Aorta (tissue), 5 donors: ENCODE data around the gene TRIOBP. TPM values are rescaled to one million over a fixed set of nuclear protein-coding genes. Genes with fewer than 3 reads are reported as not detected.

ENCODE experiments used
- ATAC-seq: fragments of 200-7000 bp; cut with Tn5 transposase; one replicate; pipeline ENCODE4 v1.9.1; 2022; ENCODE audit warnings: moderate library complexity; ENCODE audit not compliant: low FRiP score
- DNase-seq, 2 donors: peaks; one replicate each; pipeline ENCODE4 v3.0.0-alpha.2; 2020
- H3K27ac ChIP-seq, 2 donors: one replicate each; pipeline ENCODE4 v1.5.1; 2013; ENCODE audit warnings: low read length in 2 of 2, mild to moderate bottlenecking in 2 of 2, moderate library complexity in 2 of 2, control low read depth in 1 of 2, inconsistent platforms in 1 of 2, low read depth in 1 of 2
- H3K27me3 ChIP-seq, 2 donors: one replicate each; pipeline ENCODE4 v1.6.1; 2013; ENCODE audit warnings: control low read depth in 1 of 2, low read length in 1 of 2, mild to moderate bottlenecking in 1 of 2, moderate library complexity in 1 of 2; ENCODE audit not compliant: insufficient read depth in 2 of 2, control insufficient read depth in 1 of 2
- H3K36me3 ChIP-seq, 2 donors: one replicate each; pipeline ENCODE4 v1.6.1; 2013; ENCODE audit warnings: control low read depth in 1 of 2, low read length in 1 of 2, mild to moderate bottlenecking in 1 of 2; ENCODE audit not compliant: insufficient read depth in 2 of 2, control insufficient read depth in 1 of 2
- H3K4me1 ChIP-seq, 2 donors: one replicate each; pipeline ENCODE4 v1.6.1; 2013; ENCODE audit warnings: low read length in 2 of 2, control low read depth in 1 of 2, mild to moderate bottlenecking in 1 of 2, moderate library complexity in 1 of 2; ENCODE audit not compliant: insufficient read depth in 2 of 2, control insufficient read depth in 1 of 2
- H3K4me3 ChIP-seq, 2 donors: one replicate each; pipeline ENCODE4 v1.5.1; 2013; ENCODE audit warnings: low read length in 2 of 2, control low read depth in 1 of 2, mild to moderate bottlenecking in 1 of 2
- H3K9me3 ChIP-seq: one replicate; pipeline ENCODE4 v1.6.1; 2013; ENCODE audit warnings: mild to moderate bottlenecking, low read length; ENCODE audit not compliant: control insufficient read depth
- WGBS, 2 donors: extraction: QIAGEN DNeasy Blood & Tissue Kit; methylation state at CpG; one replicate each; pipeline ENCODE4 v1.1.7; 2013; 5-methylcytosine and 5-hydroxymethylcytosine counted together
- intact Hi-C, 2 donors: fragments of 100-400 bp; cut with DNase I; formaldehyde crosslinking; loops; one replicate each; pipeline versions ENCODE4 v1.14.2 to v1.15.0; 2022
- polyA plus RNA-seq, 2 donors: library from polyadenylated mRNA; stranded (reverse); fragments of 200-250 nt; gene quantifications; one replicate each; pipeline ENCODE4 v1.2.3, GENCODE V29; 2013
- total RNA-seq, 2 donors: library from RNA; stranded (reverse); fragmentation: NEBNext Ultra II Directional; extraction: Animal tissue kit (Norgen Biotek cat#: 25700); gene quantifications; one replicate each; pipeline ENCODE4 v1.2.1, GENCODE V29; 2021
- donor health status: healthy with polysubstance abuse.
- donor health status: Bipolar disorder and iron deficiency.
- donor health status: DM: no; HTN: no; CAD: no.
- donor health status: DM: no; HTN: no; CAD: no.
- donor health status: DM: yes; HTN: yes; CAD: no.

The TRIOBP gene
- total and polyA plus RNA-seq, 4 donors = 26.9 to 113 (median 72.5) TPM

GRCh38 chr22:37822079-37822833 is 125.4 kb downstream of the TRIOBP start:
- no peaks in the 10 kb centered on the region for H3K4me1 ChIP-seq
- H3K4me3 ChIP-seq = no peak overlapping the region
- H3K27me3 ChIP-seq = no peaks in the 10 kb centered on the region
- no peak overlapping the region for H3K27ac ChIP-seq
- H3K9me3 ChIP-seq = no peaks in the 10 kb centered on the region
- H3K36me3 ChIP-seq = no peaks in the 10 kb centered on the region
- ATAC-seq (no peak), DNase-seq (no peak)
- intact Hi-C loops = loop anchor here in 1 of 2 donors (10.0 kb wide), 1 partner anchor 113 kb away; no protein-coding TSS in a partner anchor
- WGBS, 2 donors = 51 to 58% methylated on average over 8 of the region's 8 CpGs

DNA sequence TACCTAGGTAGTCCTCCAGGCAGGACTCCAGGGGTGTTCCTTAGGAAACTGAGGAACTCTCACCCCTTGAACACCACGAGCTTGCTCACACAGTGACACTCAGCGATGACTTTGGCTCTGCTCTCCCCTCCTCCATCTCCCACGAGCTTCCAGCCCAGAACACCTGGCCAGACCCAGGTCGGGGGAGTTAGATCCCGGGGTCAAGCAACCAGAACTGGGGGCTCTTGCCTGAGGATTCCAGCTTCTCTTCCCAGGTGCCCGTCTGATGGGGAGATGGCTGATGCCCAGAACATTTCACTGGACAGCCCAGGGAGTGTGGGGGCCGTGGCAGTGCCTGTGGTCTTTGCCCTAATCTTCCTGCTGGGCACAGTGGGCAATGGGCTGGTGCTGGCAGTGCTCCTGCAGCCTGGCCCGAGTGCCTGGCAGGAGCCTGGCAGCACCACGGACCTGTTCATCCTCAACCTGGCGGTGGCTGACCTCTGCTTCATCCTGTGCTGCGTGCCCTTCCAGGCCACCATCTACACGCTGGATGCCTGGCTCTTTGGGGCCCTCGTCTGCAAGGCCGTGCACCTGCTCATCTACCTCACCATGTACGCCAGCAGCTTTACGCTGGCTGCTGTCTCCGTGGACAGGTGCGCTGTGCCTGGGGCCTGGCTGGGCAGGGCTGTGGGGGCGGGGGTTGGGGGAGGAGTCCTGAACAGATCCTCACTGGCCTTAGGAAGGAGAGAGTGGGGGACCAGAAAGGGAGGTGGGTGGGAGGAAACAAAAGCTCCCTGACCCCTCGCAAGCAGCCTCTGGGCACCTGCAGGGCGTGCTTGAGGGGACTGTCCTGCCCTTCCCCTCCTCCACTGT is 126.5 kb downstream of the TRIOBP start, which contains the start of gene GALR3:
Gene GALR3, plus strand, starts transcription at position 249 of the 852 bp plus-strand sequence. Its CDS starts 25 bp downstream, at position 274.
- no peaks in the 10 kb centered on the region for H3K36me3 ChIP-seq
- intact Hi-C loops = loop anchor here in 1 of 2 donors (10.0 kb wide), 1 partner anchor 111 kb away; no protein-coding TSS in a partner anchor
- no peaks in the 10 kb centered on the region for H3K4me1 ChIP-seq
- 63 to 65% methylated on average over 21 of the region's 21 CpGs for WGBS, 2 donors
- no peaks in the 10 kb centered on the region for H3K9me3 ChIP-seq
- no peak within 1 kb of the TSS for H3K4me3 ChIP-seq
- H3K27me3 ChIP-seq = no peaks in the 10 kb centered on the region
- no peak for ATAC-seq
- no peak for DNase-seq
- H3K27ac ChIP-seq = no peak within 1 kb of the TSS

DNA sequence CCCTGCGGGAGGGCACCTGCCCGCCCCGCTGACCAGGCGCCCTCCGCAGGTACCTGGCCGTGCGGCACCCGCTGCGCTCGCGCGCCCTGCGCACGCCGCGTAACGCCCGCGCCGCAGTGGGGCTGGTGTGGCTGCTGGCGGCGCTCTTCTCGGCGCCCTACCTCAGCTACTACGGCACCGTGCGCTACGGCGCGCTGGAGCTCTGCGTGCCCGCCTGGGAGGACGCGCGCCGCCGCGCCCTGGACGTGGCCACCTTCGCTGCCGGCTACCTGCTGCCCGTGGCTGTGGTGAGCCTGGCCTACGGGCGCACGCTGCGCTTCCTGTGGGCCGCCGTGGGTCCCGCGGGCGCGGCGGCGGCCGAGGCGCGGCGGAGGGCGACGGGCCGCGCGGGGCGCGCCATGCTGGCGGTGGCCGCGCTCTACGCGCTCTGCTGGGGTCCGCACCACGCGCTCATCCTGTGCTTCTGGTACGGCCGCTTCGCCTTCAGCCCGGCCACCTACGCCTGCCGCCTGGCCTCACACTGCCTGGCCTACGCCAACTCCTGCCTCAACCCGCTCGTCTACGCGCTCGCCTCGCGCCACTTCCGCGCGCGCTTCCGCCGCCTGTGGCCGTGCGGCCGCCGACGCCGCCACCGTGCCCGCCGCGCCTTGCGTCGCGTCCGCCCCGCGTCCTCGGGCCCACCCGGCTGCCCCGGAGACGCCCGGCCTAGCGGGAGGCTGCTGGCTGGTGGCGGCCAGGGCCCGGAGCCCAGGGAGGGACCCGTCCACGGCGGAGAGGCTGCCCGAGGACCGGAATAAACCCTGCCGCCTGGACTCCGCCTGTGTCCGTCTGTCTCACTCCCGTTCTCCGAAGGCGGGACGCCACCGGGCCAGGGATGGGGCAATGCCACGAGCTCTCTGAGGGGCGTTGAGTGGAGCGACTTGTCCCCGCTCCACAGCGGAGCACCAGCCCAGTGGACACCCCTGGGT is 128.1 kb downstream of the TRIOBP start:
- DNase-seq (no peak), ATAC-seq (no peak)
- H3K4me1 ChIP-seq = no peaks in the 10 kb centered on the region
- WGBS, 2 donors = 7 to 8% methylated on average over 98 to 135 of the region's 135 CpGs
- H3K36me3 ChIP-seq = no peaks in the 10 kb centered on the region
- no peaks in the 10 kb centered on the region for H3K9me3 ChIP-seq
- intact Hi-C loops = loop anchor here in 1 of 2 donors (10.0 kb wide), 1 partner anchor 110 kb away; no protein-coding TSS in a partner anchor
- H3K4me3 ChIP-seq = peak overlapping the region; percentile 11 to 24
- no peaks in the 10 kb centered on the region for H3K27me3 ChIP-seq
- no peak overlapping the region for H3K27ac ChIP-seq

Other genes with a start within 250 kb of the TRIOBP start
- gene MFNG, start 210.7 kb upstream of the TRIOBP start, total RNA-seq = 10 to 100 TPM; 22.8 to 35.4 TPM
- 10 to 100 TPM in 1 of 2 donors, 1 to 10 TPM in 1; 6.7 to 12.0 TPM for gene MFNG, start 210.7 kb upstream of the TRIOBP start, polyA plus RNA-seq
- 10 to 100 TPM; 10.1 to 24.9 TPM for gene CARD10, start 177.6 kb upstream of the TRIOBP start, total RNA-seq
- gene CARD10, start 177.6 kb upstream of the TRIOBP start, polyA plus RNA-seq = 1 to 10 TPM; 2.2 to 8.8 TPM
- 10 to 100 TPM; 69.1 to 76.3 TPM for gene CDC42EP1, start 136.6 kb upstream of the TRIOBP start, total RNA-seq
- 10 to 100 TPM; 26.0 to 44.6 TPM for gene CDC42EP1, start 136.6 kb upstream of the TRIOBP start, polyA plus RNA-seq
- 1 to 10 TPM in 1 of 2 donors, not detected in 1; 2.1 TPM for gene LGALS2, start 117.0 kb upstream of the TRIOBP start, total RNA-seq
- gene LGALS2, start 117.0 kb upstream of the TRIOBP start, polyA plus RNA-seq = 10 to 100 TPM in 1 of 2 donors, not detected in 1; 22.8 TPM
- 10 to 100 TPM; 35.7 to 62.7 TPM for gene GGA1, start 88.2 kb upstream of the TRIOBP start, total RNA-seq
- gene GGA1, start 88.2 kb upstream of the TRIOBP start, polyA plus RNA-seq = 10 to 100 TPM; 14.4 to 68.7 TPM
- 10 to 100 TPM in 1 of 2 donors, 1 to 10 TPM in 1; 7.2 to 18.2 TPM for gene SH3BP1, start 57.4 kb upstream of the TRIOBP start, total RNA-seq
- 10 to 100 TPM in 1 of 2 donors, 1 to 10 TPM in 1; 3.5 to 14.8 TPM for gene SH3BP1, start 57.4 kb upstream of the TRIOBP start, polyA plus RNA-seq
- 1 to 10 TPM; 4.0 to 5.5 TPM for gene PDXP, start 38.3 kb upstream of the TRIOBP start, total RNA-seq
- gene PDXP, start 38.3 kb upstream of the TRIOBP start, polyA plus RNA-seq = 10 to 100 TPM in 1 of 2 donors, 1 to 10 TPM in 1; 4.7 to 16.2 TPM
- 1,000 to 10,000 TPM; 1,050 to 1,178 TPM for gene LGALS1, start 21.4 kb upstream of the TRIOBP start, total RNA-seq
- 1,000 to 10,000 TPM; 1,845 to 3,139 TPM for gene LGALS1, start 21.4 kb upstream of the TRIOBP start, polyA plus RNA-seq
- gene NOL12, start 10.7 kb upstream of the TRIOBP start, total RNA-seq = 10 to 100 TPM; 11.1 to 15.4 TPM
- gene NOL12, start 10.7 kb upstream of the TRIOBP start, polyA plus RNA-seq = 10 to 100 TPM; 13.0 to 19.0 TPM
- gene GCAT, start 110.9 kb downstream of the TRIOBP start, total RNA-seq = 1 to 10 TPM; 4.4 to 5.8 TPM
- gene GCAT, start 110.9 kb downstream of the TRIOBP start, polyA plus RNA-seq = 10 to 100 TPM in 1 of 2 donors, 1 to 10 TPM in 1; 6.9 to 21.4 TPM
- gene GALR3, start 126.3 kb downstream of the TRIOBP start, total RNA-seq = not detected
- gene GALR3, start 126.3 kb downstream of the TRIOBP start, polyA plus RNA-seq = under 1 TPM in 1 of 2 donors, not detected in 1; 0.28 TPM
- gene ANKRD54, start 147.3 kb downstream of the TRIOBP start, total RNA-seq = 10 to 100 TPM; 11.0 to 16.7 TPM
- 10 to 100 TPM; 12.4 to 17.3 TPM for gene ANKRD54, start 147.3 kb downstream of the TRIOBP start, polyA plus RNA-seq
- 100 to 1,000 TPM; 276 to 356 TPM for gene EIF3L, start 152.4 kb downstream of the TRIOBP start, total RNA-seq
- 100 to 1,000 TPM; 307 to 366 TPM for gene EIF3L, start 152.4 kb downstream of the TRIOBP start, polyA plus RNA-seq
- 10 to 100 TPM; 24.2 to 39.3 TPM for gene MICALL1, start 209.2 kb downstream of the TRIOBP start, total RNA-seq
- gene MICALL1, start 209.2 kb downstream of the TRIOBP start, polyA plus RNA-seq = 10 to 100 TPM in 1 of 2 donors, 1 to 10 TPM in 1; 7.0 to 12.8 TPM